PC-9 (cell line): ENCODE results near the gene SVOPL. TPM values are rescaled to one million over a fixed set of nuclear protein-coding genes. Genes with fewer than 3 reads are reported as not detected.

Experiments
- BruUV-seq: library from RNA; stranded (reverse); fragments of 400-500 nt; replicated peaks from 2 replicates; lab custom pipeline; 2021; lab: Mats Ljungman, UMichigan
- CTCF ChIA-PET: fragments of 300-600 bp; sonication (Branson Sonifier 250); formaldehyde crosslinking; loops from one replicate; lab custom pipeline; 2022; ENCODE audit warnings: antibody characterized with exemption; lab: Charles Lee
- POLR2A ChIA-PET: fragments of 300-600 bp; sonication (Branson Sonifier 250); formaldehyde crosslinking; loops from one replicate; lab custom pipeline; 2022; ENCODE audit warnings: antibody characterized with exemption; ENCODE audit not compliant: unreplicated experiment; lab: Charles Lee
- DNase-seq, 2 experiments: peaks; one replicate each; pipeline versions ENCODE4 v3.0.0 to v3.0.0-alpha.2; 2015 to 2022; ENCODE audit warnings: mixed read lengths in 1 of 2
- H2AFZ ChIP-seq: fragments of 200-600 bp; sonication (generic); 2 replicates; pipeline ENCODE4 v1.8.1; 2017; ENCODE audit warnings: antibody characterized with exemption
- H3F3A ChIP-seq: fragments of 200-600 bp; sonication (generic); 2 replicates; pipeline ENCODE4 v1.8.1; 2017; ENCODE audit warnings: antibody characterized with exemption, mild to moderate bottlenecking, low read depth; ENCODE audit not compliant: insufficient read depth
- H3K27ac ChIP-seq: fragments of 200-600 bp; sonication (generic); 2 replicates; pipeline ENCODE4 v1.6.1; 2016; ENCODE audit warnings: mixed run types
- H3K27me3 ChIP-seq: fragments of 200-600 bp; sonication (generic); 2 replicates; pipeline ENCODE4 v1.6.1; 2016; ENCODE audit warnings: low read depth, mixed run types; ENCODE audit not compliant: insufficient read depth
- H3K36me3 ChIP-seq: fragments of 200-600 bp; sonication (generic); 2 replicates; pipeline ENCODE4 v1.6.1; 2016; ENCODE audit warnings: low read depth, mixed run types
- H3K4me1 ChIP-seq: fragments of 200-600 bp; sonication (generic); replicated peaks from 2 replicates; pipeline ENCODE4 v1.6.1; 2016; ENCODE audit warnings: mixed run types; ENCODE audit not compliant: insufficient read depth
- H3K4me2 ChIP-seq: fragments of 200-600 bp; sonication (generic); 2 replicates; pipeline ENCODE4 v1.6.1; 2017; ENCODE audit warnings: mixed run types
- H3K4me3 ChIP-seq: fragments of 200-600 bp; sonication (generic); 2 replicates; pipeline ENCODE4 v1.6.1; 2016; ENCODE audit warnings: mixed run types
- H3K79me2 ChIP-seq: fragments of 200-600 bp; sonication (generic); 2 replicates; pipeline ENCODE4 v1.6.1; 2017; ENCODE audit warnings: low read depth, mixed run types
- H3K9me2 ChIP-seq: fragments of 200-600 bp; sonication (generic); 2 replicates; pipeline ENCODE4 v1.8.1; 2017; ENCODE audit warnings: mild to moderate bottlenecking; ENCODE audit not compliant: insufficient read depth
- H3K9me3 ChIP-seq: fragments of 200-600 bp; sonication (generic); 2 replicates; pipeline ENCODE4 v1.8.1; 2016; ENCODE audit warnings: low read depth; ENCODE audit not compliant: insufficient read depth
- H4K20me1 ChIP-seq: fragments of 200-600 bp; sonication (generic); 2 replicates; pipeline ENCODE4 v1.8.1; 2017; ENCODE audit not compliant: insufficient read depth
- CTCF ChIP-seq: fragments of 200-600 bp; sonication (generic); conservative IDR thresholded peaks from 2 replicates; pipeline ENCODE4 v1.6.1; 2017; ENCODE audit warnings: mixed run types, antibody characterized with exemption, mild to moderate bottlenecking, moderate library complexity
- EZH2 ChIP-seq: fragments of 200-600 bp; sonication (generic); IDR thresholded peaks from 2 replicates; pipeline ENCODE4 v1.8.0; 2017; ENCODE audit warnings: antibody characterized with exemption, low read depth
- intact Hi-C: fragments of 100-400 bp; cut with micrococcal nuclease; formaldehyde crosslinking; loops from one replicate; pipeline ENCODE4 v1.10.0; 2022; ENCODE audit not compliant: unreplicated experiment
- total RNA-seq: library from RNA; stranded (reverse); gene quantifications from 2 replicates; pipeline ENCODE4 v1.2.3, GENCODE V29; 2021

The SVOPL gene
- total RNA-seq, 1 experiment from 2014 or later, result 0.70 TPM

- H3K79me2 ChIP-seq, result no peaks in the 10 kb centered on the region
- BruUV-seq, result no TSS peak
- H3K27me3 ChIP-seq, result no peaks in the 10 kb centered on the region
- no peaks in the 10 kb centered on the region for H3K36me3 ChIP-seq
- no peaks in the 10 kb centered on the region for H3F3A ChIP-seq
- no peak for DNase-seq
- no peak overlapping the region for H3K4me3 ChIP-seq
- ChIA-PET POLR2A (no interaction called here), CTCF (no interaction called here)
- H4K20me1 ChIP-seq, result no peaks in the 10 kb centered on the region
- no peak for TF ChIP-seq CTCF
- no peak for TF ChIP-seq EZH2
- H3K27ac ChIP-seq, result no peak overlapping the region
- intact Hi-C loops, result no loop called here
- H2AFZ ChIP-seq, result no peak overlapping the region
- H3K9me2 ChIP-seq, result no peaks in the 10 kb centered on the region
- H3K4me1 ChIP-seq, result no peaks in the 10 kb centered on the region
- no peak overlapping the region for H3K4me2 ChIP-seq
- H3K9me3 ChIP-seq, result no peaks in the 10 kb centered on the region
Observed at GRCh38 chr7:138712652-138713051, 11.5 kb upstream of the SVOPL start.

GRCh38 chr7:138710536-138711385, 9.6 kb upstream of the SVOPL start:
- Histone ChIP-seq H3K4me3 (no peak overlapping the region), H3K4me1 (no peaks in the 10 kb centered on the region), H3K9me2 (no peaks in the 10 kb centered on the region), H3F3A (no peaks in the 10 kb centered on the region), H3K79me2 (no peaks in the 10 kb centered on the region), H4K20me1 (no peaks in the 10 kb centered on the region), H2AFZ (no peak overlapping the region), H3K27ac (no peak overlapping the region), H3K27me3 (no peaks in the 10 kb centered on the region), H3K4me2 (no peak overlapping the region), H3K9me3 (no peaks in the 10 kb centered on the region), H3K36me3 (no peaks in the 10 kb centered on the region)
- POLR2A ChIA-PET, result no interaction called here
- BruUV-seq, result no TSS peak
- no peak for TF ChIP-seq EZH2
- no peak for TF ChIP-seq CTCF
- intact Hi-C loops, result no loop called here
- CTCF ChIA-PET, result interaction anchor here (0.6 kb wide), 1 partner anchor 788 kb away, joined by 10 read pairs; no protein-coding TSS in a partner anchor
- DNase-seq, result no peak

- ChIA-PET CTCF (no interaction called here), POLR2A (no interaction called here)
- Histone ChIP-seq H3K4me3 (no peak overlapping the region), H3F3A (no peaks in the 10 kb centered on the region), H3K9me3 (no peaks in the 10 kb centered on the region), H4K20me1 (no peaks in the 10 kb centered on the region), H3K79me2 (no peaks in the 10 kb centered on the region), H3K36me3 (no peaks in the 10 kb centered on the region), H3K4me2 (no peak overlapping the region), H3K4me1 (no peaks in the 10 kb centered on the region), H3K27ac (no peak overlapping the region), H3K9me2 (no peaks in the 10 kb centered on the region), H2AFZ (no peak overlapping the region), H3K27me3 (no peaks in the 10 kb centered on the region)
- DNase-seq, result no peak
- intact Hi-C loops, result no loop called here
- BruUV-seq, result no TSS peak
- TF ChIP-seq CTCF (no peak), EZH2 (no peak)
Observed at GRCh38 chr7:138705167-138705566, 4.0 kb upstream of the SVOPL start.
